ENCODE data around the gene KLF2. TPM values are rescaled to one million over a fixed set of nuclear protein-coding genes. Genes with fewer than 3 reads are reported as not detected.
A peak's percentile ranks its signal among the peaks of the same experiment; 100 is the strongest.

The KLF2 gene
- total RNA-seq, 1 donor from 2014 or later = under 0.01 TPM

GRCh38 chr19:16335226-16335625 is 10.6 kb downstream of the KLF2 start:
- no peak for DNase-seq (ENCODE audit: low read depth)
- Histone ChIP-seq H3K4me3 (ENCODE audit: low read depth, low read length) (no peak overlapping the region), H3K27me3 (ENCODE audit: control insufficient read depth, insufficient read depth, low read length) (no peaks in the 10 kb centered on the region), H3K36me3 (ENCODE audit: control insufficient read depth, insufficient read depth, low read length) (no peaks in the 10 kb centered on the region)
- no peak for FAIRE-seq
- TF ChIP-seq, protein P1, sequence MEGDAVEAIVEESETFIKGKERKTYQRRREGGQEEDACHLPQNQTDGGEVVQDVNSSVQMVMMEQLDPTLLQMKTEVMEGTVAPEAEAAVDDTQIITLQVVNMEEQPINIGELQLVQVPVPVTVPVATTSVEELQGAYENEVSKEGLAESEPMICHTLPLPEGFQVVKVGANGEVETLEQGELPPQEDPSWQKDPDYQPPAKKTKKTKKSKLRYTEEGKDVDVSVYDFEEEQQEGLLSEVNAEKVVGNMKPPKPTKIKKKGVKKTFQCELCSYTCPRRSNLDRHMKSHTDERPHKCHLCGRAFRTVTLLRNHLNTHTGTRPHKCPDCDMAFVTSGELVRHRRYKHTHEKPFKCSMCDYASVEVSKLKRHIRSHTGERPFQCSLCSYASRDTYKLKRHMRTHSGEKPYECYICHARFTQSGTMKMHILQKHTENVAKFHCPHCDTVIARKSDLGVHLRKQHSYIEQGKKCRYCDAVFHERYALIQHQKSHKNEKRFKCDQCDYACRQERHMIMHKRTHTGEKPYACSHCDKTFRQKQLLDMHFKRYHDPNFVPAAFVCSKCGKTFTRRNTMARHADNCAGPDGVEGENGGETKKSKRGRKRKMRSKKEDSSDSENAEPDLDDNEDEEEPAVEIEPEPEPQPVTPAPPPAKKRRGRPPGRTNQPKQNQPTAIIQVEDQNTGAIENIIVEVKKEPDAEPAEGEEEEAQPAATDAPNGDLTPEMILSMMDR (IDR thresholded peaks at IDR 0.05; ENCODE audit: insufficient read depth, low read length, severe bottlenecking) = no peak

DNA sequence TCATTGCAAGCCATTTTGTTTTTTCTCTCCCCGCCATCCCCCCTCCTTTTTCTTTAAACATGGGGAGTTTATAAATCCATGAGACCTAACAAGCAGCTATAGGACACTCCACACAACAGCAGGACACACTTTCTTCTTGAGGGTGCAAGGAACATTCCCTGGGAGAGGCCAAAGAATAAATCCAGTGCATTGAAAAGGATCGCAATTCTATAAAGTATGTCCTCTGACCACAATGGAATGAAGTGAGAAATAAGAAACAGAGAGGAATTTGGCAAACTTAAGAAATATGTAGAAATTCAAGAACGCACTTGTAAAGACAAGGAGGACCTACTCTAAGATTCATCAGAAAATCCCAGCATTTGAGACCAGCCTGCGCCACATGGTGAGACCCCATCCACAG is 11.9 kb downstream of the KLF2 start:
- no peaks in the 10 kb centered on the region for H3K27me3 ChIP-seq (ENCODE audit: control insufficient read depth, insufficient read depth, low read length)
- TF ChIP-seq, protein P1 (IDR thresholded peaks at IDR 0.05; ENCODE audit: insufficient read depth, low read length, severe bottlenecking) = no peak
- no peaks in the 10 kb centered on the region for H3K36me3 ChIP-seq (ENCODE audit: control insufficient read depth, insufficient read depth, low read length)
- no peak overlapping the region for H3K4me3 ChIP-seq (ENCODE audit: low read depth, low read length)
- FAIRE-seq (no peak), DNase-seq (ENCODE audit: low read depth) (no peak)

DNA sequence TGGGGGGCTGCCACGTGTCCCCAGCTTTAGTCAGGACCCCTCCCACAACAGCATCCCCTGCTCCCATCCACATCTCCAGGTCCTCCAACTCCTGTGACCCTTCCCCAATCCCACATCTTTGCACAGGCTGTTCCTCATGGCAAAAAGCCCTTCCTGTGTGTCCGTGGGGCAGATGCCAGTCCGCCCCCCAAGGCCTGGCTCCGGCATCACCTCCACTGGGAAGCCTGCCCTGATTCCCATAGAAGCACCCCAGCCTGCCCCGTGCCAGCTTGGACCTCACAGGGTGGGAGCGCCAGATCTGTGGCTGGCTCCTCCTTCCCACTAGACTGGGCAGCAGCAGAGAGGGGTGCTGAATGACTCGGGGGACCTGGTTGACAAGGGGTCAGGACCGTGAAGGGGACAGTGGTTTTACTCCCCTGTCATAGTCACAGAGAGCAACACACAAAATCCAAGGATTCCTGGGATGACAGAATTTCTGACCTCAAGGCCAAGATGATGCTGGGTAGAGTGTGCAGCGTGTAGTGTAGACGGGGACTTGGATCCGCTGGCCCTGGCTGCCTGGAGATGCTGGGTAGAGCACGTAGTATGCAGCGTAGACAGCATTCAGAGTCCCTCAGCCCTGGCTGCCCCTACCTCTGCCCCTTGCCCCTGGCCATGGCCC is 13.3 kb downstream of the KLF2 start:
- no peak for FAIRE-seq
- DNase-seq (ENCODE audit: low read depth) = no peak
- TF ChIP-seq, protein P1 (IDR thresholded peaks at IDR 0.05; ENCODE audit: insufficient read depth, low read length, severe bottlenecking) = no peak
- Histone ChIP-seq H3K36me3 (ENCODE audit: control insufficient read depth, insufficient read depth, low read length) (no peaks in the 10 kb centered on the region), H3K4me3 (ENCODE audit: low read depth, low read length) (no peak overlapping the region), H3K27me3 (ENCODE audit: control insufficient read depth, insufficient read depth, low read length) (no peaks in the 10 kb centered on the region)

DNA sequence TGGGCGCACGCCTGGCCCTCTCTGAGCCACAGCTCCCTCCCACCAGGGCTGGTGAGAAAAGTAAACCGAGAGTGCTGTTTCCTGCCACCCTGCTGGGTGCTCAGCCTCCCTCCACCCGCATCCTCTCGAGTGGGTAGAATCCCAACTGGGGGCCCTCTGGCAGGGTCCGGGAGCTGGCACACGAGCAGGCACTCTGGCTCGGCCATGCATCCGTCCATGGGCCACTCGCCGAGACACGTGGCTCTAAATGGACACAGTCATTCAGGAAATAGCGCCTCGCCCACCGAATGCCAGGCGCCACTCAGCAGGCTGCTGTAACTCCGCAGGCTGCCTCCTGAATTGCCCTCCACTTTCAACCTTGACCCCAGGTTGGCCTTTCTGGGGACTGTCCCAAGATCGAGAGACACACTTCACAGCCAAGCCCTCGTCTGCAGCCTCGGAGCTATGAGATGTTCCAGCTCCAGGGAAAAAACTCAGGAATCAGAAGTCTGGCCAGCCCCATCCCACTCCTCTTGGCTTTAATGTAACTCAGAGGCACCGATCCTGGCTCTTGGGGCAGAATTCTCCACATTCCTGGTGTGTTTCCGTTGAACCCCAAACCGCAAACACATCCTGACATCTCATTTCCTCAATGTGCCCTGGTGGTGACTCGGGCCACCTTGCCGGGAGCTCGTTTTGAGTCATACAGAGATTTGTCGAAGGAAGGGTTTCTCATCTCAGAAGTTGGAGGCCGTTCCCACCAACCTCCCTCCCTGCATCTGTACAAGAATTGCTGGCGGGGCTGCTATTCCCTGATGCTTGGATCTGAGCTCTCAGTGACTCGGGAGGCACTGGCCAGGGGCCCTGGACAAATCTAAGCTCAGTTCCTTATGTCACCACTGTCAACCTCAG is 14.1 kb downstream of the KLF2 start:
- peak; percentile 47 for DNase-seq (ENCODE audit: low read depth)
- no peak overlapping the region for H3K4me3 ChIP-seq (ENCODE audit: low read depth, low read length)
- H3K27me3 ChIP-seq (ENCODE audit: control insufficient read depth, insufficient read depth, low read length) = no peaks in the 10 kb centered on the region
- H3K36me3 ChIP-seq (ENCODE audit: control insufficient read depth, insufficient read depth, low read length) = no peaks in the 10 kb centered on the region
- no peak for FAIRE-seq
- TF ChIP-seq, protein P1 (IDR thresholded peaks at IDR 0.05; ENCODE audit: insufficient read depth, low read length, severe bottlenecking) = no peak

DNA sequence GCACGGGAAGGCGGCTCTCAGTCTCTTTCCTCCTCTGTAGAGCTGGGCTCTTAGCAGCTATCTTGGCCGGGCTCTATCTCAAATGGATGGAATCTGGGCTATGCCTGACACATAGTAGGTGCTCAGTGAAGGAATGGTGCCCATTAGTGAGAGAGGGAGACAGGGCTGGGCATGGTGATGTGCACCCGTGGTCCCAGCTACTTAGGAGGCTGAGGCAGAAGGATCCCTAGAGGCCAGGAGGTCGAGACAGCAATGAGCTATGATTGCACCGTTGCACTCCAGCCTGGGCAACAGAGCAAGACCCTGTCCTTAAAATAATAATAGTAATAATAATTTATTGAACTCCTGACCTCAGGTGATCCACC is 14.7 kb downstream of the KLF2 start:
- TF ChIP-seq, protein P1 (IDR thresholded peaks at IDR 0.05; ENCODE audit: insufficient read depth, low read length, severe bottlenecking) = no peak
- Histone ChIP-seq H3K4me3 (ENCODE audit: low read depth, low read length) (no peak overlapping the region), H3K27me3 (ENCODE audit: control insufficient read depth, insufficient read depth, low read length) (no peaks in the 10 kb centered on the region), H3K36me3 (ENCODE audit: control insufficient read depth, insufficient read depth, low read length) (no peaks in the 10 kb centered on the region)
- DNase-seq (ENCODE audit: low read depth) (no peak), FAIRE-seq (no peak)

All from bronchial epithelial cell (primary cell).